GM08714 (cell line): Measurements from ENCODE around the gene PPP1R27.

Experiments used
- H3K4me3 ChIP-seq: fragments of 200-500 bp; sonication (Bioruptor generic); 2 replicates; pipeline ENCODE4 v1.5.1; 2014; ENCODE audit warnings: mild to moderate bottlenecking, low read length, inconsistent platforms
- ZNF274 ChIP-seq: IDR thresholded peaks from 2 replicates; pipeline ENCODE4 v1.6.1; 2012; ENCODE audit warnings: mild to moderate bottlenecking, low read depth, low read length

PPP1R27 gene

GRCh38 chr17:81812571-81813370 is 22.1 kb downstream of the PPP1R27 start:
- no peak overlapping the region for H3K4me3 ChIP-seq
- TF ChIP-seq ZNF274, result no peak

GRCh38 chr17:81811705-81812570 is 22.9 kb downstream of the PPP1R27 start:
- no peak overlapping the region for H3K4me3 ChIP-seq
- TF ChIP-seq ZNF274, result no peak

- no peak for TF ChIP-seq ZNF274
- no peak overlapping the region for H3K4me3 ChIP-seq
Observed at GRCh38 chr17:81810892-81811704, 23.8 kb downstream of the PPP1R27 start.

- TF ChIP-seq ZNF274, result no peak
- H3K4me3 ChIP-seq, result no peak overlapping the region
Observed at GRCh38 chr17:81810476-81810875, 24.4 kb downstream of the PPP1R27 start.

- no peak overlapping the region for H3K4me3 ChIP-seq
- TF ChIP-seq ZNF274, result no peak
Observed at GRCh38 chr17:81809556-81809998, 25.3 kb downstream of the PPP1R27 start.

- no peak overlapping the region for H3K4me3 ChIP-seq
- TF ChIP-seq ZNF274, result no peak
Observed at GRCh38 chr17:81808778-81809555, 25.9 kb downstream of the PPP1R27 start.

- TF ChIP-seq ZNF274, result no peak
- no peak overlapping the region for H3K4me3 ChIP-seq
Observed at GRCh38 chr17:81807839-81808238, 27.0 kb downstream of the PPP1R27 start.

- no peak overlapping the region for H3K4me3 ChIP-seq
- no peak for TF ChIP-seq ZNF274
Observed at GRCh38 chr17:81807210-81807719, 27.6 kb downstream of the PPP1R27 start.

- no peak for TF ChIP-seq ZNF274
- H3K4me3 ChIP-seq, result no peak overlapping the region
Observed at GRCh38 chr17:81806461-81807209, 28.2 kb downstream of the PPP1R27 start.

- H3K4me3 ChIP-seq, result no peak overlapping the region
- TF ChIP-seq ZNF274, result no peak
Observed at GRCh38 chr17:81805707-81806460, 29.0 kb downstream of the PPP1R27 start.

GRCh38 chr17:81804559-81805399 is 30.1 kb downstream of the PPP1R27 start:
- no peak for TF ChIP-seq ZNF274
- no peak overlapping the region for H3K4me3 ChIP-seq
